OCI-LY1 (cell line): ENCODE results near the gene DYNLT2.
"Not testable (repeated sequence)": the region's sequence is repeated elsewhere in the genome, so short reads cannot be mapped to it uniquely, and the experiment has no call there.

Source experiments
- H2AFZ ChIP-seq: fragments of 200-600 bp; sonication (generic), shearing (Covaris generic); 2 replicates; pipeline ENCODE4 v1.6.0; 2014; ENCODE audit warnings: antibody characterized with exemption, mild to moderate bottlenecking, low read length
- H3F3A ChIP-seq: fragments of 200-600 bp; sonication (generic), shearing (Covaris generic); 2 replicates; pipeline ENCODE4 v1.6.0; 2014; ENCODE audit warnings: mild to moderate bottlenecking, antibody characterized with exemption, low read length, moderate library complexity; ENCODE audit not compliant: insufficient read depth
- H3K27ac ChIP-seq: fragments of 200-600 bp; sonication (generic); 2 replicates; pipeline ENCODE4 v1.5.1; 2014; ENCODE audit warnings: low read length, mixed run types, mild to moderate bottlenecking, low read depth; ENCODE audit not compliant: poor library complexity, severe bottlenecking
- H3K27me3 ChIP-seq: fragments of 200-600 bp; sonication (generic); 2 replicates; pipeline ENCODE4 v1.6.0; 2014; ENCODE audit warnings: antibody characterized with exemption, mild to moderate bottlenecking, low read length, moderate library complexity; ENCODE audit not compliant: insufficient read depth
- H3K36me3 ChIP-seq: fragments of 200-600 bp; sonication (generic); 2 replicates; pipeline ENCODE4 v1.6.1; 2014; ENCODE audit warnings: mild to moderate bottlenecking, antibody characterized with exemption, low read length, moderate library complexity, mixed read lengths; ENCODE audit not compliant: insufficient read depth
- H3K4me1 ChIP-seq: fragments of 200-600 bp; sonication (generic); 2 replicates; pipeline ENCODE4 v1.5.1; 2014; ENCODE audit warnings: mild to moderate bottlenecking, low read length, moderate library complexity; ENCODE audit not compliant: insufficient read depth, severe bottlenecking
- H3K4me2 ChIP-seq: fragments of 200-600 bp; sonication (generic), shearing (Covaris generic); 2 replicates; pipeline ENCODE4 v1.6.1; 2014; ENCODE audit warnings: low read length
- H3K4me3 ChIP-seq: fragments of 200-600 bp; sonication (generic); 2 replicates; pipeline ENCODE4 v1.5.1; 2014; ENCODE audit warnings: low read length, low read depth, mild to moderate bottlenecking, mixed read lengths; ENCODE audit not compliant: poor library complexity, severe bottlenecking
- H3K79me2 ChIP-seq: fragments of 200-600 bp; shearing (Covaris generic); 2 replicates; pipeline ENCODE4 v1.6.1; 2016; ENCODE audit warnings: mixed run types, low read length, mixed read lengths; ENCODE audit not compliant: insufficient read depth
- H3K9ac ChIP-seq: fragments of 200-600 bp; sonication (generic), shearing (Covaris generic); 2 replicates; pipeline ENCODE4 v1.6.1; 2014; ENCODE audit warnings: mild to moderate bottlenecking, low read length, mixed read lengths
- H3K9me2 ChIP-seq: fragments of 200-600 bp; sonication (generic), shearing (Covaris generic); 2 replicates; pipeline ENCODE4 v1.6.1; 2014; ENCODE audit warnings: low read depth, mild to moderate bottlenecking, low read length, mixed read lengths
- H3K9me3 ChIP-seq: fragments of 200-600 bp; shearing (Covaris generic); 2 replicates; pipeline ENCODE4 v1.6.1; 2014; ENCODE audit warnings: low read length, mixed read lengths
- H4K20me1 ChIP-seq: fragments of 200-600 bp; sonication (generic), shearing (Covaris generic); 2 replicates; pipeline ENCODE4 v1.6.0; 2016; ENCODE audit warnings: mild to moderate bottlenecking, low read length; ENCODE audit not compliant: insufficient read depth
- CTCF ChIP-seq: fragments of 200-600 bp; sonication (generic), shearing (Covaris generic); IDR thresholded peaks from 2 replicates; pipeline ENCODE4 v1.5.1; 2017; ENCODE audit warnings: mild to moderate bottlenecking, antibody characterized with exemption, low read length, moderate library complexity, mixed read lengths
- EZH2 ChIP-seq: fragments of 200-600 bp; sonication (generic), shearing (Covaris generic); IDR thresholded peaks from 2 replicates; pipeline ENCODE4 v1.8.0; 2017; ENCODE audit warnings: borderline replicate concordance, mixed run types, mild to moderate bottlenecking, antibody characterized with exemption, low read length, moderate library complexity, mixed read lengths

Gene DYNLT2

GRCh38 chr6:169700296-169700695, 51.1 kb downstream of the DYNLT2 start:
- H3K27me3 ChIP-seq = no peaks in the 10 kb centered on the region
- H3F3A ChIP-seq = no peaks in the 10 kb centered on the region
- TF ChIP-seq CTCF (no peak), EZH2 (no peak)
- no peaks in the 10 kb centered on the region for H3K9me2 ChIP-seq
- H3K27ac ChIP-seq = no peak overlapping the region
- peak overlapping the region; percentile 89 for H3K9ac ChIP-seq
- H3K4me1 ChIP-seq = peaks cover 41% of the 10 kb centered on the region
- no peaks in the 10 kb centered on the region for H4K20me1 ChIP-seq
- peak overlapping the region; percentile 91 for H3K4me3 ChIP-seq
- H3K9me3 ChIP-seq = peaks cover 8% of the 10 kb centered on the region; the same call in 1 of the 2 replicates
- H3K4me2 ChIP-seq = peak overlapping the region; percentile 74
- no peak overlapping the region for H2AFZ ChIP-seq
- peaks cover 30% of the 10 kb centered on the region for H3K79me2 ChIP-seq
- peaks cover 39% of the 10 kb centered on the region for H3K36me3 ChIP-seq

DNA sequence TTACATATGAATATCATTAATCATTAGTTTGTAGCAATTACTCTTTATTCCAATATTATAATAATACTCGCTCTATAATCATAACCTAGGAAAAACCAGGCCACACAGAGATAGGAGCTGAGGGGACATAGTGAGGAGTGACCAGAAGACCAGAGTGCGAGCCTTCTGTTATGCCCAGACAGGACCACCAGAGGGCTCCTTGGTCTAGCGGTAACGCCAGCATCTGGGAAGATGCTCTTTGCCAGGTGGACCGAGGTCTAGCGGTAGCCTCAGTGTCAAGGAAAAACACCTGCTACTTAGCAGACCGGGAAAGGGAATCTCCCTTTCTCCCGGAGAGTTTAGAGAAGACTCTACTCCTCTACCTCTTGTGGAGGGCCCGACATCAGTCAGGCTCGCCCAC, 54.3 kb downstream of the DYNLT2 start:
- H3F3A ChIP-seq, H3K27ac ChIP-seq, H3K27me3 ChIP-seq, H3K4me3 ChIP-seq, H4K20me1 ChIP-seq, H2AFZ ChIP-seq, H3K4me2 ChIP-seq, H3K9ac ChIP-seq, H3K9me3 ChIP-seq, H3K9me2 ChIP-seq: not testable (repeated sequence)
- peaks cover 14% of the 10 kb centered on the region for H3K4me1 ChIP-seq
- peak; percentile 25; the same call in 1 of the 2 replicates for TF ChIP-seq CTCF
- H3K79me2 ChIP-seq = peaks cover 12% of the 10 kb centered on the region
- H3K36me3 ChIP-seq = peaks cover 44% of the 10 kb centered on the region

DNA sequence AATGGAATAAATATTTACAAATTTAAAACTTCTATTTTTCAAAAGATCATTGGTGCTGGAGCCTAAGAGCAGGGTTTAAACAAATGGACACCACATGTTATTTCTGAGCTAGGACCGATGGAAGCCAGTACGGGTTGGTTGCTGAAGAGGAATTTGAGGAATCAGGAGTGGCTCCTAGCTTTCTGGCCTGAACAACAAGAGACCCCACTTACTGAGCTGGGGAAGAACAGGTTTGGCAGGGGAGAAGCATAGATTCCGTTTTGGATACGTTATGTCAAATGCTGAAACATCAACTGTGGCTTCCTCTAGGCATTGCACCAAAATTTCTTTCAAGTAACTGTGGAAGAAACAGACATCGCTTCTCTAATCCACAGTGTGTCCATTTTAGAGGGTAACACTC, 56.2 kb downstream of the DYNLT2 start:
- no peak overlapping the region for H3K4me2 ChIP-seq
- H4K20me1 ChIP-seq = no peaks in the 10 kb centered on the region
- H3K79me2 ChIP-seq = no peaks in the 10 kb centered on the region
- H3K4me1 ChIP-seq = peaks cover 3% of the 10 kb centered on the region
- H3F3A ChIP-seq = no peaks in the 10 kb centered on the region
- no peaks in the 10 kb centered on the region for H3K9me2 ChIP-seq
- H3K9me3 ChIP-seq = peaks cover 9% of the 10 kb centered on the region; the same call in 1 of the 2 replicates
- TF ChIP-seq CTCF = no peak
- TF ChIP-seq EZH2 = no peak
- no peak overlapping the region for H3K27ac ChIP-seq
- no peak overlapping the region for H3K9ac ChIP-seq
- no peak overlapping the region for H2AFZ ChIP-seq
- no peak overlapping the region for H3K4me3 ChIP-seq
- H3K36me3 ChIP-seq = peaks cover 56% of the 10 kb centered on the region
- no peaks in the 10 kb centered on the region for H3K27me3 ChIP-seq
